Endothelial cell of umbilical vein (primary cell): Measurements from ENCODE around the gene KLF2. TPM values are rescaled to one million over a fixed set of nuclear protein-coding genes. Genes with fewer than 3 reads are reported as not detected.

Source experiments
- BruUV-seq: library from RNA; stranded (reverse); fragments of 400-500 nt; replicated peaks from 2 replicates; lab custom pipeline; 2021; lab: Mats Ljungman, UMichigan
- CTCF ChIA-PET: fragments of 300-600, 350-600 bp; sonication (Branson Sonifier 250); formaldehyde crosslinking; loops from one replicate; lab custom pipeline; 2021; ENCODE audit warnings: antibody characterized with exemption, inconsistent platforms; lab: Charles Lee
- POLR2A ChIA-PET: fragments of 300-600, 350-600 bp; sonication (Branson Sonifier 250); formaldehyde crosslinking; loops from one replicate; lab custom pipeline; 2021; ENCODE audit warnings: antibody characterized with exemption, inconsistent platforms; lab: Charles Lee
- DNase-seq: peaks from one replicate; pipeline ENCODE4 v3.0.0-alpha.2; 2011; ENCODE audit warnings: low read depth, low spot score
- FAIRE-seq: peaks from 2 replicates; lab custom pipeline; 2011; peaks lifted over from hg19 to GRCh38; lab: Jason Lieb, UNC
- H2AFZ ChIP-seq: 2 replicates; pipeline ENCODE4 v1.6.0; 2012; ENCODE audit warnings: low read depth, low read length, control low read depth, inconsistent platforms
- H3K27ac ChIP-seq: 2 replicates; pipeline ENCODE4 v1.5.1; 2011; ENCODE audit warnings: low read depth, mild to moderate bottlenecking, control low read depth, low read length, moderate library complexity; ENCODE audit not compliant: insufficient read depth
- H3K27me3 ChIP-seq, 2 experiments: 2 replicates each; pipeline versions ENCODE4 v1.6.0 to v1.6.1; 2011; ENCODE audit warnings: low read length in 2 of 2, mixed read lengths in 1 of 2; ENCODE audit not compliant: control insufficient read depth in 2 of 2, insufficient read depth in 2 of 2
- H3K36me3 ChIP-seq, 2 experiments: 2 replicates in 1 of 2; 3 replicates in 1 of 2; pipeline ENCODE4 v1.5.1; 2011; ENCODE audit warnings: low read length in 2 of 2, mild to moderate bottlenecking in 1 of 2, moderate library complexity in 1 of 2; ENCODE audit not compliant: control insufficient read depth in 2 of 2, insufficient read depth in 2 of 2; ENCODE audit errors: extremely low read depth in 1 of 2
- H3K4me1 ChIP-seq: 3 replicates; pipeline ENCODE4 v1.5.1; 2011; ENCODE audit warnings: mild to moderate bottlenecking, low read length; ENCODE audit not compliant: control insufficient read depth, insufficient read depth; ENCODE audit errors: extremely low read depth
- H3K4me2 ChIP-seq: 2 replicates; pipeline ENCODE4 v1.6.1; 2011; ENCODE audit warnings: low read length, control low read depth, mixed read lengths; ENCODE audit not compliant: insufficient read depth
- H3K4me3 ChIP-seq, 3 experiments: fragments of 200-600 bp in 1 of 3; sonication (generic), shearing (Covaris generic) in 1 of 3; replicated peaks in 1 of 3; 2 replicates each; pipeline ENCODE4 v1.5.1; 2011 to 2016; ENCODE audit warnings: control low read depth in 3 of 3, low read length in 3 of 3, mild to moderate bottlenecking in 2 of 3, inconsistent platforms in 1 of 3, low read depth in 1 of 3, moderate library complexity in 1 of 3; ENCODE audit not compliant: insufficient read depth in 1 of 3
- H3K79me2 ChIP-seq: 2 replicates; pipeline ENCODE4 v1.6.0; 2012; ENCODE audit warnings: low read length, inconsistent platforms; ENCODE audit not compliant: control insufficient read depth, insufficient read depth
- H3K9ac ChIP-seq: replicated peaks from 2 replicates; pipeline ENCODE3; 2011; ENCODE audit warnings: low read length, control low read depth; ENCODE audit not compliant: insufficient read depth; ENCODE audit errors: extremely low read depth
- H3K9me1 ChIP-seq: replicated peaks from 3 replicates; pipeline ENCODE4 v1.6.0; 2011; ENCODE audit warnings: mild to moderate bottlenecking, low read length; ENCODE audit not compliant: control insufficient read depth, insufficient read depth; ENCODE audit errors: extremely low read depth
- H3K9me3 ChIP-seq: replicated peaks from 2 replicates; pipeline ENCODE4 v1.5.1; 2012; ENCODE audit warnings: low read length, inconsistent platforms; ENCODE audit not compliant: control insufficient read depth, insufficient read depth
- H4K20me1 ChIP-seq: replicated peaks from 2 replicates; pipeline ENCODE3; 2011; ENCODE audit warnings: mild to moderate bottlenecking, low read length; ENCODE audit not compliant: control insufficient read depth, insufficient read depth; ENCODE audit errors: extremely low read depth
- CTCF ChIP-seq, 2 donors: IDR thresholded peaks; 1 replicate in 1 of 2; 2 replicates in 1 of 2; pipeline ENCODE4 v1.5.1; 2011; ENCODE audit warnings: low read length in 2 of 2, mild to moderate bottlenecking in 2 of 2, moderate library complexity in 2 of 2, control low read depth in 1 of 2, inconsistent platforms in 1 of 2, low read depth in 1 of 2; ENCODE audit not compliant: insufficient read depth in 1 of 2; ENCODE audit errors: extremely low read depth in 1 of 2
- EZH2 ChIP-seq: IDR thresholded peaks from 2 replicates; pipeline ENCODE4 v1.6.1; 2012; ENCODE audit warnings: borderline replicate concordance, low read depth, mild to moderate bottlenecking, moderate library complexity, low read length, inconsistent platforms; ENCODE audit not compliant: severe bottlenecking
- FOS ChIP-seq: IDR thresholded peaks from 2 replicates; pipeline ENCODE4 v1.6.1; 2011; ENCODE audit warnings: mild to moderate bottlenecking, low read length, moderate library complexity, borderline replicate concordance; ENCODE audit not compliant: insufficient read depth
- GATA2 ChIP-seq: IDR thresholded peaks from 2 replicates; pipeline ENCODE4 v1.7.0; 2011; ENCODE audit warnings: low read depth, mild to moderate bottlenecking, moderate library complexity, mixed read lengths, low read length; ENCODE audit not compliant: insufficient read length, insufficient read depth
- JUN ChIP-seq: IDR thresholded peaks from 2 replicates; pipeline ENCODE4 v1.6.1; 2011; ENCODE audit warnings: borderline replicate concordance, low read depth; ENCODE audit not compliant: insufficient read length, insufficient read depth
- MYC ChIP-seq: IDR thresholded peaks from one replicate; pipeline ENCODE4 v1.6.1; 2011; ENCODE audit warnings: mild to moderate bottlenecking, low read depth, low read length
- POLR2A ChIP-seq: IDR thresholded peaks from 2 replicates; pipeline ENCODE4 v1.6.1; 2012; ENCODE audit warnings: low read depth, mild to moderate bottlenecking, control low read depth, low read length
- POLR2AphosphoS5 ChIP-seq: IDR thresholded peaks from 2 replicates; pipeline ENCODE4 v1.6.1; 2012; ENCODE audit warnings: low read depth, mild to moderate bottlenecking, control low read depth, low read length, moderate library complexity; ENCODE audit not compliant: insufficient read depth
- dilution Hi-C: fragments of 300-500 bp; cut with MboI; formaldehyde crosslinking; loops from one replicate; pipeline ENCODE4 v1.15.0; 2019; ENCODE audit warnings: low sequenced_read_pairs; ENCODE audit not compliant: extremely low pct_ligation_motif_present
- intact Hi-C: fragments of 100-400 bp; cut with micrococcal nuclease; formaldehyde crosslinking; loops from one replicate; pipeline ENCODE4 v1.10.0; 2022
- polyA plus RNA-seq, 4 experiments: library from polyadenylated mRNA; depleted of rRNA in 3 of 4; stranded (reverse) in 3 of 4; unstranded in 1 of 4; fragments of >200 nt; gene quantifications; 2 replicates each; pipeline versions ENCODE4 v1.2.1 to v1.2.3, GENCODE V29; 2011 to 2012; ENCODE audit warnings: missing spikeins in 1 of 4
- total RNA-seq: library from RNA; stranded (reverse); gene quantifications from 2 replicates; pipeline ENCODE4 v1.2.3, GENCODE V29; 2021

Gene KLF2
- total and polyA plus RNA-seq, 2 donors (not counting 3 experiments of a cell fraction or from before 2014, with no cell fraction given) = 23.4 to 30.3 TPM

- Histone ChIP-seq H3K36me3 (no peaks in the 10 kb centered on the region), H3K27ac (peak overlapping the region; percentile 79), H3K79me2 (peaks cover 26% of the 10 kb centered on the region), H3K9me3 (no peaks in the 10 kb centered on the region), H3K27me3 (no peaks in the 10 kb centered on the region), H3K9ac (peak overlapping the region; percentile 94), H3K4me2 (peak overlapping the region; percentile 85), H3K4me3 (peak overlapping the region; percentile 71 to 93 (median 90)), H3K4me1 (peaks cover 29% of the 10 kb centered on the region), H2AFZ (no peak overlapping the region), H3K9me1 (no peaks in the 10 kb centered on the region), H4K20me1 (no peaks in the 10 kb centered on the region)
- intact Hi-C loops = loop anchor here (1.0 to 10.0 kb wide), 3 partner anchors 57 to 252 kb away; partner anchors contain the start of genes AP1M1 and TPM4
- TF ChIP-seq FOS (no peak), EZH2 (no peak), JUN (no peak), GATA2 (no peak), POLR2A (peak; percentile 6), CTCF (IDR thresholded peaks at IDR 0.05; ENCODE audit: extremely low read depth in 1 of 2, insufficient read depth in 1 of 2, low read depth in 1 of 2, low read length in 2 of 2) (peak in 1 of 2 donors; percentile 0), POLR2AphosphoS5 (peak; percentile 43), MYC (no peak)
- ChIA-PET POLR2A (interaction anchor here (0.6 to 3.5 kb wide), 3 partner anchors 12 to 68 kb away, joined by 4 to 18 read pairs (median 5); no protein-coding TSS in a partner anchor), CTCF (interaction anchor here (2.7 to 6.3 kb wide), 3 partner anchors 42 to 80 kb away, joined by 11 to 99 read pairs (median 36); no protein-coding TSS in a partner anchor)
- FAIRE-seq (peak; percentile 47), DNase-seq (peak; percentile 38)
- no TSS peak for BruUV-seq
- dilution Hi-C loops = no loop called here
Measured at GRCh38 chr19:16326401-16327168, 2.0 kb downstream of the KLF2 start.
